ENCODE measurements around the gene ANXA9. TPM values are rescaled to one million over a fixed set of nuclear protein-coding genes. Genes with fewer than 3 reads are reported as not detected.

Gene ANXA9
- total RNA-seq, 1 donor, result 0.09 TPM

GRCh38 chr1:150997126-150997872 is 15.2 kb downstream of the ANXA9 start:
- no peak for TF ChIP-seq CTCF (IDR thresholded peaks at IDR 0.05; ENCODE audit: insufficient read depth, low read length)
- no peak overlapping the region for H3K4me3 ChIP-seq (ENCODE audit: low read depth, low read length)
- DNase-seq (ENCODE audit: low read depth), result no peak

- no peak overlapping the region for H3K4me3 ChIP-seq (ENCODE audit: low read depth, low read length)
- no peak for DNase-seq (ENCODE audit: low read depth)
- TF ChIP-seq CTCF (IDR thresholded peaks at IDR 0.05; ENCODE audit: insufficient read depth, low read length), result no peak
These were observed 15.9 kb downstream of the ANXA9 start for GRCh38 chr1:150997949-150998348.

GRCh38 chr1:150999051-150999674 is 17.1 kb downstream of the ANXA9 start:
- H3K4me3 ChIP-seq (ENCODE audit: low read depth, low read length), result no peak overlapping the region

GRCh38 chr1:150999926-151000325 is 17.8 kb downstream of the ANXA9 start:
- DNase-seq (ENCODE audit: low read depth), result no peak
- no peak for TF ChIP-seq CTCF (IDR thresholded peaks at IDR 0.05; ENCODE audit: insufficient read depth, low read length)

More at GRCh38 chr1:150999051-150999674, 17.1 kb downstream of the ANXA9 start:
- TF ChIP-seq CTCF (IDR thresholded peaks at IDR 0.05; ENCODE audit: insufficient read depth, low read length), result no peak
- DNase-seq (ENCODE audit: low read depth), result peak; percentile 16

GRCh38 chr1:151000408-151000807 is 18.3 kb downstream of the ANXA9 start:
- DNase-seq (ENCODE audit: low read depth), result no peak
- no peak overlapping the region for H3K4me3 ChIP-seq (ENCODE audit: low read depth, low read length)
- TF ChIP-seq CTCF (IDR thresholded peaks at IDR 0.05; ENCODE audit: insufficient read depth, low read length), result no peak

More at GRCh38 chr1:150999926-151000325, 17.8 kb downstream of the ANXA9 start:
- no peak overlapping the region for H3K4me3 ChIP-seq (ENCODE audit: low read depth, low read length)

- DNase-seq (ENCODE audit: low read depth), result no peak
- no peak overlapping the region for H3K4me3 ChIP-seq (ENCODE audit: low read depth, low read length)
- no peak for TF ChIP-seq CTCF (IDR thresholded peaks at IDR 0.05; ENCODE audit: insufficient read depth, low read length)
These were observed 19.5 kb downstream of the ANXA9 start for GRCh38 chr1:151001602-151002001.
